Measurements from ENCODE around the gene LIPE. TPM values are rescaled to one million over a fixed set of nuclear protein-coding genes. Genes with fewer than 3 reads are reported as not detected.

Gene LIPE
- total and polyA plus RNA-seq, 2 experiments from 2014 or later: 5.8 to 10.9 TPM

- no peak for TF ChIP-seq NANOG (IDR thresholded peaks at IDR 0.05; ENCODE audit: borderline replicate concordance)
- TF ChIP-seq ETS1 (IDR thresholded peaks at IDR 0.05): no peak
- ATAC-seq: no peak
- no peak overlapping the region for H2AFZ ChIP-seq
- no peak overlapping the region for H3K27ac ChIP-seq (ENCODE audit: low read depth)
- H3K4me2 ChIP-seq: no peak overlapping the region
- H3K4me3 ChIP-seq: no peak overlapping the region
- no peaks in the 10 kb centered on the region for H3K79me2 ChIP-seq (replicated peaks; ENCODE audit: insufficient read depth)
- H3F3A ChIP-seq (replicated peaks; ENCODE audit: low read depth): 0 out of 2 replicates have a peak, but pooled peaks cover 4% of the 10 kb centered on the region
- no peaks in the 10 kb centered on the region for H3K36me3 ChIP-seq (ENCODE audit: insufficient read depth)
- no peak overlapping the region for H3K4me3 Mint-ChIP-seq
- H4K20me1 ChIP-seq (replicated peaks; ENCODE audit: insufficient read depth): no peaks in the 10 kb centered on the region
- peaks cover 12% of the 10 kb centered on the region for H3K36me3 Mint-ChIP-seq (ENCODE audit: low read depth)
- no peaks in the 10 kb centered on the region for H3K27me3 ChIP-seq (ENCODE audit: insufficient read depth)
- DNase-seq (ENCODE audit: low spot score): no peak
- H3K27ac Mint-ChIP-seq: no peak overlapping the region
- no peaks in the 10 kb centered on the region for H3K9me2 ChIP-seq (ENCODE audit: insufficient read depth)
- peaks cover 5% of the 10 kb centered on the region; the same call in 2 of the 3 replicates for H3K4me1 Mint-ChIP-seq
- H3K27me3 Mint-ChIP-seq (ENCODE audit: insufficient read depth, low read depth, poor library complexity): peaks cover 16% of the 10 kb centered on the region
- H3K4me1 ChIP-seq (ENCODE audit: insufficient read depth): no peaks in the 10 kb centered on the region
- H3K9me3 Mint-ChIP-seq: peaks cover 3% of the 10 kb centered on the region; the same call in 2 of the 3 replicates
These were observed 47.0 kb downstream of the LIPE start for GRCh38 chr19:42380155-42380554.

GRCh38 chr19:42378225-42379215, 48.7 kb downstream of the LIPE start:
- H3K4me1 Mint-ChIP-seq: peaks cover 5% of the 10 kb centered on the region
- TF ChIP-seq ZNF114 (CRISPR knock-in tag; IDR thresholded peaks at IDR 0.05) (no peak), POLR2AphosphoS5 (IDR thresholded peaks at IDR 0.05; ENCODE audit: low read depth) (no peak), CTCF (conservative IDR thresholded peaks at IDR 0.05; ENCODE audit: low read depth in 2 of 2) (no peak), JUNB (IDR thresholded peaks at IDR 0.05; ENCODE audit: unreplicated experiment) (no peak), REST (IDR thresholded peaks at IDR 0.05; ENCODE audit: unreplicated experiment) (no peak), ZNF331 (CRISPR knock-in tag; IDR thresholded peaks at IDR 0.05; ENCODE audit: low read depth) (no peak), CREB1 (CRISPR knock-in tag; IDR thresholded peaks at IDR 0.05; ENCODE audit: low read depth) (no peak)

More at GRCh38 chr19:42378225-42379215, 48.7 kb downstream of the LIPE start:
- H3K9me3 Mint-ChIP-seq: peaks cover 3% of the 10 kb centered on the region; the same call in 2 of the 3 replicates
- Histone ChIP-seq H3K4me1 (ENCODE audit: insufficient read depth) (no peaks in the 10 kb centered on the region), H3K9me2 (ENCODE audit: insufficient read depth) (no peaks in the 10 kb centered on the region), H3K4me2 (no peak overlapping the region), H3F3A (replicated peaks; ENCODE audit: low read depth) (0 out of 2 replicates have a peak, but pooled peaks cover 4% of the 10 kb centered on the region), H3K36me3 (ENCODE audit: insufficient read depth) (no peaks in the 10 kb centered on the region), H3K27me3 (ENCODE audit: insufficient read depth) (no peaks in the 10 kb centered on the region), H4K20me1 (replicated peaks; ENCODE audit: insufficient read depth) (no peaks in the 10 kb centered on the region), H3K79me2 (replicated peaks; ENCODE audit: insufficient read depth) (no peaks in the 10 kb centered on the region), H2AFZ (no peak overlapping the region), H3K4me3 (no peak overlapping the region), H3K27ac (ENCODE audit: low read depth) (no peak overlapping the region)
- peaks cover 21% of the 10 kb centered on the region for H3K36me3 Mint-ChIP-seq (ENCODE audit: low read depth)
- H3K4me3 Mint-ChIP-seq: no peak overlapping the region; the same call in 2 of the 3 replicates
- peaks cover 16% of the 10 kb centered on the region for H3K27me3 Mint-ChIP-seq (ENCODE audit: insufficient read depth, low read depth, poor library complexity)
- no peak for DNase-seq (ENCODE audit: low spot score)
- H3K27ac Mint-ChIP-seq: no peak overlapping the region
- ATAC-seq: no peak

Data from GM23338 (cell line).